ENCODE results near the gene FBN3.

The FBN3 gene

GRCh38 chr19:8148088-8148409 is 1.3 kb downstream of the FBN3 start:
- no peak for FAIRE-seq

- FAIRE-seq, result no peak
These were observed 1.8 kb downstream of the FBN3 start for GRCh38 chr19:8147582-8147978.

- no peak for FAIRE-seq
These were observed 2.4 kb downstream of the FBN3 start for GRCh38 chr19:8146877-8147581.

- FAIRE-seq, result no peak
These were observed 5.0 kb downstream of the FBN3 start for GRCh38 chr19:8144273-8144995.

- FAIRE-seq, result no peak
These were observed 6.4 kb downstream of the FBN3 start for GRCh38 chr19:8143041-8143440.

- FAIRE-seq, result no peak
These were observed 6.9 kb downstream of the FBN3 start for GRCh38 chr19:8142513-8142900.

GRCh38 chr19:8141726-8142512 is 7.5 kb downstream of the FBN3 start:
- no peak for FAIRE-seq

- no peak for FAIRE-seq
These were observed 11.2 kb downstream of the FBN3 start for GRCh38 chr19:8138201-8138600.

- no peak for FAIRE-seq
These were observed 12.0 kb downstream of the FBN3 start for GRCh38 chr19:8137425-8137824.

- no peak for FAIRE-seq
These were observed 13.3 kb downstream of the FBN3 start for GRCh38 chr19:8135946-8136618.

- no peak for FAIRE-seq
These were observed 16.4 kb downstream of the FBN3 start for GRCh38 chr19:8132858-8133458.

GRCh38 chr19:8131517-8131916 is 17.9 kb downstream of the FBN3 start:
- FAIRE-seq, result no peak

- no peak for FAIRE-seq
These were observed 20.3 kb downstream of the FBN3 start for GRCh38 chr19:8129061-8129618.

- FAIRE-seq, result no peak
These were observed 20.8 kb downstream of the FBN3 start for GRCh38 chr19:8128551-8128950.

- no peak for FAIRE-seq
These were observed 22.1 kb downstream of the FBN3 start for GRCh38 chr19:8127311-8127710.

GRCh38 chr19:8126511-8126910 is 22.9 kb downstream of the FBN3 start:
- FAIRE-seq, result no peak

- FAIRE-seq, result no peak
These were observed 23.4 kb downstream of the FBN3 start for GRCh38 chr19:8126008-8126407.

- FAIRE-seq, result no peak
These were observed 25.7 kb downstream of the FBN3 start for GRCh38 chr19:8123683-8124082.

GRCh38 chr19:8120636-8121480 is 28.5 kb downstream of the FBN3 start:
- no peak for FAIRE-seq

- FAIRE-seq, result no peak
These were observed 31.4 kb downstream of the FBN3 start for GRCh38 chr19:8117991-8118390.

GRCh38 chr19:8116437-8117293 is 32.7 kb downstream of the FBN3 start:
- FAIRE-seq, result no peak
